ENCODE results near the gene IKZF4.
"Not testable (repeated sequence)": the region's sequence is repeated elsewhere in the genome, so short reads cannot be mapped to it uniquely, and the experiment has no call there.

Gene IKZF4

DNA sequence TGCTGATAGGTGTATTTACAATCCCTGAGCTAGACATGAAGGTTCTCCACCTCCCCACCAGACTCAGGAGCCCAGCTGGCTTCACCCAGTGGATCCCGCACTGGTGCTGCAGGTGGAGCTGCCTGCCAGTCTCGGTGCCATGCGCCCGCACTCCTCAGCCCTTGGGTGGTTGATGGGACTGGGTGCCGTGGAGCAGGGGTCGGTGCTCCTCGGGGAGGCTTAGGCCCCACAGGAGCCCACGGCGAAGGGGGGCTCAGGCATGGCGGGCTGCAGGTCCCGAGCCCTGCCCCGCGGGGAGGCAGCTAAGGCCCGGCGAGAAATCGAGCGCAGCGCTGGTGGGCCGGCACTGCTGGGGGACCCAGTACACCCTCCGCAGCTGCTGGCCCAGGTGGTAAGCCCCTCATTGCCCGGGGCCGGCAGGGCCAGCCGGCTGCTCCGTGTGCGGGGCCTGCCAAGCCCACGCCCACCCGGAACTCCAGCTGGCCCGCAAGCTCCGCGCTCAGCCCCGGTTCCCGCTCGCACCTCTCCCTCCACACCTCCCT is 20.8 kb upstream of the IKZF4 start:
- peak; percentile 70 for DNase-seq

- DNase-seq, result peak; percentile 69
Measured at GRCh38 chr12:56001487-56002100, 19.2 kb upstream of the IKZF4 start.

DNA sequence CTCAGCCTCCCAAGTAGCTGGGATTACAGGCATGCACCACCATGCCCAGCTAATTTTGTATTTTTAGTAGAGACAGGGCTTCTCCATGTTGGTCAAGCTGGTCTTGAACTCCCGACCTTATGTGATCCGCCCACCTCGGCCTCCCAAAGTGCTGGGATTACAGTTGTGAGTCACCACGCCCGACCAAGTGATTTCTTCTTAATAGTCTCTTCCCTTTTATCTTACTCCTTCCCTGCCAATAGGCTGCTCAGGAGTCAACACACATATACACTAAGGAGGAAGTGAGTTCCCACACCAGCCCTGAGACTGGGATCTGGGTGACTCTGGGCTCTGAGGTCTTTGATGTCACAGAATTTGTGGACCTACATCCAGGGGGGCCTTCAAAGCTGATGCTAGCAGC is 17.5 kb upstream of the IKZF4 start:
- not testable (repeated sequence) for DNase-seq

- no peak for DNase-seq
Measured at GRCh38 chr12:56004211-56004610, 16.6 kb upstream of the IKZF4 start.

DNA sequence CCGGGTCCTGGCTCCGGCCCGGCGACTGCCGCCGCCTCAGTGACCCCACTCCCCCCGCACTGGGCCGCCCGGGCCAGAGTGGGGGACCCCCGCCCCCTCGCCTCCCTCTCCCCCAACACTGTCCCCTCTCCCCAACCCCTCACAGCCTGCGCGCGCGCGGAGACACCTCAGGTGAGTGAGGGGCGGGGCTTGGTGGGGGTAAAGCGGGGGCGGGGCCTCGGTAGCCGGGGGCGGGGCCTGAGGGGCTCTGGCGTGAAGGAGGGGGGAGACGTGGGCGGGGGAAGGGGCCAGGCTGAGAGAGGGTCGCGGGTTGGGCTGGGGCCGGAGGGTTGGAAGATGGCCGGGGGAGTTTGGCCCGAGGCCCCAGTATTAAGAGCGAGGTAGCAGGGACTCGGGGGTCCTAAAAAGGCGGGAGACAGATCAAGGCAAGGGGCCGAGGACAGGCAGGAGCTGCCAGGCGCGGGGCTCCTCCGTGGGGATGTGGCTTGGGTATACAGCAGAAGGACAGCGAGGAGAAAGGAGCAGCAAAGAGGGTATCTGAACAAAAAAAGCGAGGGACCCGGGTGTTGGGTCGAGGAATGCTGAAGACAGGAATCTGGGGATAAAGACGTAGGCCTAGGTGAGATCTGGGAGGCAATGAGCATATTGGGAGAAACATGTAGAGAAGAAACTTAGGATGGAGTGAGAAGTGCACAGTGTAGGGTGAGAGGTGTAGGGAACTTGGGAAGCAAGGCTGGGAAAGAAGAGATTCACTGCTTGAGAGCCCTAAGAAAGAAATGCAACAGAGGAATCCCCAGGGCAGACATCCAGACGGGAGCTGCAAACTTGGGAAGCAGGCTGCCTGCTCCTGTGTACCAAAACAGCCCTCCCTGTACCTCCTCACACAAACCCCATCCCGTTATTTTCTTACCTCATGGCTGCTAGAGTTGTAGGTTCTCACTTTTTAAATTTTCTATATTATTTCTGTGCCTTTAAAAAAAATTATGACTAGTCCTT is 13.0 kb upstream of the IKZF4 start:
- DNase-seq, result peak; percentile 75

DNA sequence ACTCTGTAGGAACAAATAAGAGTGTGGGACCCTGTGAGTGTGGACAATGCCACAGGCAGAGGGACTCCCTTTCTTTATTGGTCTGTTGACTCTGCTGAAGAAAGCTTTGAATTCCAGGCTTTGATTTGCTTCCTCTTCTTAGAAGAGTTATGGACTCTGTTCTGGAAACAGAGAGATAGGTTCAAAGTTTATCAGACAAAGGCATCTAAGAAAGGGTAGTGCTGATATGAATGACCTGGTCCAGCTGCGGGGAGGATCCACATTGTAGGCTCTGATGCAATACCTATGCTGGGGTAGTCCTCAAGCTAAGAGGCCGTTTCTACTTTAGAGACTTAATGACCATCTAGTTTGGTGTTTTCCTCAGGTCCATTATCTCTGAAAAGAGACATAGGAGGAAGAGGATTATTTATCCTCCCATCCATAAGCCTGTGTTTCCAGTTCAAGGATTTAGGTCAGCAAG is 10.7 kb upstream of the IKZF4 start:
- no peak for DNase-seq

DNA sequence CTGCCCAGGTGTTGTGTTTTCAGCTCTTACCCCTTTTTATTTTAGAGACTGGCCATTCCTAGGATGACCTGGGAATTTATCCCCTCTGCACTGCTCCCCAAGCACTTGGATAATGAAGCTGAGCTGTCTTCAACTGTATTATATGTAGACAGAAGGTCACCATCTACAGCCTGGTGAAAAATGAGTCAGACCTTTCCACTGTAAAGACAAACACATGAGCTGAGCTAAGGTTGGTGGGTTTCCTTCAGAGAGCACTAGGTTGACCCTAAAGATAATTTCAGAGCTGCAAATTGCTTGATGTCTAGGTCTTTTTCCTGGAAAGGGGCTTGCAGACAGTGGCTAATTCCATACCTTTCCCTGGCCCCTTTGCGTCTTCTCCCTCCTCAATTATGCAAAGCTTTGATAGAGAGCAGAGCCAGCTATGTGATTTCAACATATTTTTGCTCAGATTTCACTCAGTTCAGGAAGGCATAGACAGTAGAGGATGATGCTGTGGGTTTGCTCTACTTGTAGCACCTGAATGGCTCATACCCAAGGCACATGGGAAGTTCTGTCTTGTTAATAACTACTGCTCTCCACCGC is 9.2 kb upstream of the IKZF4 start:
- no peak for DNase-seq

DNA sequence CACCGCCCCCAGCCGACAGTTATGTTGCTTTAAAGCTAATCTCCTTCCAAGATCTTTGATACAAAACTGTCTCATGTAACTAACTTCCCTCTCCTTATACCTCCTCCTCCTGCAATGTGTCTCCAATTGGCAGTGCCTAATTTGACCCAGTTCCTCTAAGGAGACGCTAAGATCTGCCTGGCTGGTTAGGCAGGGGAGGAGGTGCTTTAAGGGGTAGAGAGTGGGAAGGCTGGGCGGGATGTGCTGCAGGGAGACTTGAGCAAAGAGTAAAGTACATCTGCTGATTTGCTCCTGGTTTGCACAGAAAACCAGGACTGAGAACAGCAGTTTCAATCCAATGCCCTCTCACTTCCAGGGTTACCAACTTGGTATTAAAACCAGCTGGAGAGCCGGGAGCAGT is 7.4 kb upstream of the IKZF4 start:
- DNase-seq, result no peak

DNA sequence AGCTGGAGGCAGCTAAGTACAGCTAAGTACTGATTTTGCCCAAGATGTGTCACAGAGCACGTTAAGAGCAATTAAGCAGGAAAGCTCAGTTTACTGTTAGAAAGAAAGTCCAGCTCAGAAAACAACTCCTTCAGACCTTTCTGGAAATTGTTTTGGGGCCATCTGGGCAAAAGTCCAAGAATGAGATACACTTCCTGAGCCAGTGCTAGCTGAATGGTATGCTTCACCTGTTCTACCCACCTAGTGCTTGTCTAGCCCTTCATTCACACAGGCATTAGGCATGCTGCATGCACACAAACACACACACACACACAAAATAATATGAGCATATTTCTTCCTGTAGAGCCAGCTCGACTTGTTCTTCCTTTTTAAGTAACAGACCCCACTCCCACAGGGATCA is 6.6 kb upstream of the IKZF4 start:
- DNase-seq, result peak; percentile 47

DNA sequence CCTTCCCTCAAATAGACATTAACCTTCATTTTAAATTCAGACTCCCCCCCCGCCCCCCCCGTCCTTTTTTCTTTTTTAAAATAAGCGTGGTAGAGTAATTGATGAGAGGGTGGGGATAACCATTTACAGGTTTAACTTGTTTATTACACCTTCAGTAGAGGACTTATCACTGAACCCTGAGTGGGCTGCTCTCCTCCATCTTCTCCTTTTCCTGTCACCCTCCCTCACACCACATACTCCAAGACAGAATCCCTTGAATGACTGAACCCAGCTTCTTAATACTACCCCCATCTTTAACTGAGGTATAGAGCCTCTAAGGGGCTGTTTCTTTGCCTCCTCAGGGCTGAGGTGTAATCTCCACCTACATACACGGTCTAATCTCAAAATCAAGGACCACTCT is 3.7 kb upstream of the IKZF4 start:
- no peak for DNase-seq

DNA sequence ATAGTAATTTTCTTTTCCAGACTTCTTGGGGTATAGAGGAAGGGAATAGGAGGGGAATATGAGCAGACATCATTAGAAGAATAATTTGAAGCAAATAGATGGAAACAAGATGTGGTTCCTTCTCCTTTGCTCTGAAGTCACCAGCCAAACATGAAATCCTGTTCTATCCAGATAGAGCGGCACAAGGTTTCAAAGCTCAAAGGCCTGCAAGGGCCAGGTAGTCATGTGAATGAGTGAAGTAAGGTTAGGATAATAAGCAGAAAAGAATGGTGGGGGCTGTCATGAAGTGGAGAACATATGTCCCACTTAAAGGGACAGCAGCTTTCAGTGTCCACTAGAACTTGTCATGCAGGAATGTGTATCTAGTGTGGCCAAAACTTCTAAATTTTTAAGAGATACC is 2.5 kb upstream of the IKZF4 start:
- DNase-seq, result no peak

GRCh38 chr12:56021889-56022497 is 1.1 kb downstream of the IKZF4 start:
- no peak for DNase-seq

GRCh38 chr12:56028511-56029165 is 7.8 kb downstream of the IKZF4 start:
- no peak for DNase-seq

GRCh38 chr12:56029166-56029519 is 8.3 kb downstream of the IKZF4 start:
- DNase-seq, result no peak

- peak; percentile 78 for DNase-seq
Measured at GRCh38 chr12:56029666-56030293, 8.9 kb downstream of the IKZF4 start.

GRCh38 chr12:56031987-56032386 is 11.1 kb downstream of the IKZF4 start:
- DNase-seq, result no peak

DNA sequence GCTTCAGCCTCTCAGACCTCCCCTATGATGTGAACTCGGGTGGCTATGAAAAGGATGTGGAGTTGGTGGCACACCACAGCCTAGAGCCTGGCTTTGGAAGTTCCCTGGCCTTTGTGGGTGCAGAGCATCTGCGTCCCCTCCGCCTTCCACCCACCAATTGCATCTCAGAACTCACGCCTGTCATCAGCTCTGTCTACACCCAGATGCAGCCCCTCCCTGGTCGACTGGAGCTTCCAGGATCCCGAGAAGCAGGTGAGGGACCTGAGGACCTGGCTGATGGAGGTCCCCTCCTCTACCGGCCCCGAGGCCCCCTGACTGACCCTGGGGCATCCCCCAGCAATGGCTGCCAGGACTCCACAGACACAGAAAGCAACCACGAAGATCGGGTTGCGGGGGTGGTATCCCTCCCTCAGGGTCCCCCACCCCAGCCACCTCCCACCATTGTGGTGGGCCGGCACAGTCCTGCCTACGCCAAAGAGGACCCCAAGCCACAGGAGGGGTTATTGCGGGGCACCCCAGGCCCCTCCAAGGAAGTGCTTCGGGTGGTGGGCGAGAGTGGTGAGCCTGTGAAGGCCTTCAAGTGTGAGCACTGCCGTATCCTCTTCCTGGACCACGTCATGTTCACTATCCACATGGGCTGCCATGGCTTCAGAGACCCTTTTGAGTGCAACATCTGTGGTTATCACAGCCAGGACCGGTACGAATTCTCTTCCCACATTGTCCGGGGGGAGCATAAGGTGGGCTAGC is 13.9 kb downstream of the IKZF4 start:
- no peak for DNase-seq

DNA sequence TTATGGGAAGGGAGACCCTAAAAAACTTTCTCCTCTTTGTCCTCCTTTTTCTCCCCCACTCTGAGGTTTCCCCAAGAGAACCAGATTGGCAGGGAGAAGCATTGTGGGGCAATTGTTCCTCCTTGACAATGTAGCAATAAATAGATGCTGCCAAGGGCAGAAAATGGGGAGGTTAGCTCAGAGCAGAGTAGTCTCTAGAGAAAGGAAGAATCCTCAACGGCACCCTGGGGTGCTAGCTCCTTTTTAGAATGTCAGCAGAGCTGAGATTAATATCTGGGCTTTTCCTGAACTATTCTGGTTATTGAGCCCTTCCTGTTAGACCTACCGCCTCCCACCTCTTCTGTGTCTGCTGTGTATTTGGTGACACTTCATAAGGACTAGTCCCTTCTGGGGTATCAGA is 16.3 kb downstream of the IKZF4 start:
- DNase-seq, result no peak

DNA sequence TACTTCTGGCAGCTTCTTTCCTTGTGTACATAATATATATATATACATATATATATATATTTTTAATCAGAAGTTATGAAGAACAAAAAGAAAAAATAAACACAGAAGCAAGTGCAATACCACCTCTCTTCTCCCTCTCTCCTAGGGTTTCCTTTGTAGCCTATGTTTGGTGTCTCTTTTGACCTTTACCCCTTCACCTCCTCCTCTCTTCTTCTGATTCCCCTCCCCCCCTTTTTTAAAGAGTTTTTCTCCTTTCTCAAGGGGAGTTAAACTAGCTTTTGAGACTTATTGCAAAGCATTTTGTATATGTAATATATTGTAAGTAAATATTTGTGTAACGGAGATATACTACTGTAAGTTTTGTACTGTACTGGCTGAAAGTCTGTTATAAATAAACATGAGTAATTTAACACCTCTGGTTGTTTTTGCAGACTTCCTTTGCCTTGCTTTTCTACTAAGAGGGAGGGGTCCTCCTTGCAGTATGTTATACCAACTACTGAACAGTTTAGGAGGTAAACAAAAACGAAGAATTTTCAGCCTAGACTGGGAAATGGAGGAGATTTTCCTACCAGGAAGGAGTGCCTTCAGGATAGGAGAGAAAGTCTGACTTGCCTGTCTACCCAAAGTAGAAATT is 17.3 kb downstream of the IKZF4 start:
- DNase-seq, result no peak

DNA sequence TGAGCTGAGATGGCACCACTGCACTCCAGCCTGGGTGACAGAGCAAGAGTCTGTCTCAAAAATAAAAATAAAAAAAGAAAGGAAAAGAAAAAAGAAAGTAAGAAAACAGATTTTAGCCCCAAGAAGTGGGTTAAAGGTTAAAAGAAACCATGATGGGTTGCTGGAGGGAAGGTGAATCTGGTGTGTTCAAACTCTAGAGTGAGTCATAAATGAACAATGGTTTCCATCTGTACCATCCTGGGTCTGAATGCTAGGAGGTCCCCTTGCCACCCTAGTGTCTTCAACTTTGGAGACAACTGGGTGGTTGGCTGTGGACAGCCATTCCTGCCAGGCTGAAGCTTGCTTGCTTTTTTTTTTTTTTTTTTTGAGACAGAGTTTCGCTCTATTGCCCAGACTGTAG is 19.3 kb downstream of the IKZF4 start:
- no peak for DNase-seq

Data from DMS53 (cell line).